SW 1271 (cell line): Measurements from ENCODE around the gene SLC12A1.
"Not testable (repeated sequence)": the region's sequence is repeated elsewhere in the genome, so short reads cannot be mapped to it uniquely, and the experiment has no call there.

Experiments used
- DNase-seq, 2 experiments: peaks; one replicate each; lab custom pipeline; 2025; lab: John Stamatoyannopoulos, UW

SLC12A1 gene

DNA sequence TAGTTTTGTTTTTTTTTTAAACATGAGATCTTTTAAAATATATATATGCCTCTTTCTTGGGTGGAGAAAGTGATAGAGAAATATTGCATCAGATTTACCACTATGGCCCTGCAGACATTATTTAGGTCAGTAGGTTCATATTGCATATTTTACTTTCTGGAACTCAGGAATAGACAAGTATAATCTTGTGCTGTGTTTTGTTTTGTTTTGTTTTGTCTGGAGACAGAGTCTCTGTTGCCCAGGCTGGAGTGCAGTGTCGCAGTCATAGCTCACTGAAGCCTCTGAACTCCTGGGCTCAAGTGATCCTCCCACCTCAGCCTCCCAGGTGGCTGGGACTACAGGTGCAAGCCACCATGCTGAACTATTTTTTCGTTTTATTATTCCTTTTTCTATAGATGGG lies 103.6 kb downstream of the SLC12A1 start:
- DNase-seq: no peak

DNA sequence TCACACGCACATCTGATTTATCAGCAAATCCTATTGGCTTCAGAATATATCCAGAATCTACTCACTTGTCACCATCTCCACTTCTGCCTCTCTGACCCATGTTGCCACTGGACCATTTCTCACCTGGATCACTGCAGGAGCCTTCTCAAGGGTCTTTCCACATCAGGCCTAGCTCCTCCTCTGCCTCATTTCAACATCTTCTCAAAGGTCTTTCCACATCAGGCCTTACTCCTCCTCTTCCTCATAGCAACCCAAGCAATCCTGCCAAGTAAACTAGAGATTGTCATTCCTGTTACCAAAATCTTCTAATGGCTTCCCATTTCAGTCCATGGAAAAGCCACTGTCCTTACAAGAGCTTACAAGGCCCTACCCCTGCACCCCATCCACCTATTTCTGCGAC lies 107.1 kb downstream of the SLC12A1 start:
- no peak for DNase-seq

DNA sequence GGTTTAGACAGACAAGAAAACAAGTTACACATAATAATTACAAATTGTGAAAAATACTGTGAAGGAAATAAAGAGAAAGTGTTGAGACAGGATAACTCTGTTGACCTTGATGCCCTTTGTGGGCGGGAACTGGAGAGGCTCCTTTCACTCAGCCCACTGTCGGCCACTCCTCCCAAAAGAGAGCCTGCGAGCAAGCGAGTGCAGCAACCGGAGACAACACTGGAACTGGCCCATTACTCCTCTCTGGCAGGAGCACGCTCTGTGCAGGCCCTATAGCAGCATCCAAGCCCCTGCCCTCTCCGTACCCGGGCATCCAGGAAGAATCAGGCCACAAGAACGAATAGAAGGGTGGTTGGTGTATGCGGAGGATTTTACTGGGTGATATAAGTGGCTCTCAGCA lies 108.9 kb downstream of the SLC12A1 start:
- DNase-seq: no peak

DNA sequence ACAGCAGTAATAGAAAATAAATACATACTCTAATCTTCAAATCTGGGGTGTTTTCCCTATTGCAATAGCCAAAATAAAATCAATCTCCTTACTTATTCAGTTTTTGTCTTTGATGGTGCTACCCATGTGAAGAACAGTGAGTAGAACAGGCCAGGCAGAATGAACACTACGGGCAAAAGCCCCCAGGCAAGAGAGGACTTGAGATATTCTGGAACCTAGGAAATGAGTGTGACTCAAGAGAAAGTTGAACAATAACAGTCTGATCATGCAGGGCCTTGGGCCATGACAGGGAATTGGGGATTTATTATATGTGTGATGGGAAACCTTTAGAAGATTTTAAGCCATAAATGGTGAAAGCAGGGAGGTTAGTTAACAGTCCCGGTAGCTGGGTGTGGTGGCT lies 111.1 kb downstream of the SLC12A1 start:
- DNase-seq: no peak

DNA sequence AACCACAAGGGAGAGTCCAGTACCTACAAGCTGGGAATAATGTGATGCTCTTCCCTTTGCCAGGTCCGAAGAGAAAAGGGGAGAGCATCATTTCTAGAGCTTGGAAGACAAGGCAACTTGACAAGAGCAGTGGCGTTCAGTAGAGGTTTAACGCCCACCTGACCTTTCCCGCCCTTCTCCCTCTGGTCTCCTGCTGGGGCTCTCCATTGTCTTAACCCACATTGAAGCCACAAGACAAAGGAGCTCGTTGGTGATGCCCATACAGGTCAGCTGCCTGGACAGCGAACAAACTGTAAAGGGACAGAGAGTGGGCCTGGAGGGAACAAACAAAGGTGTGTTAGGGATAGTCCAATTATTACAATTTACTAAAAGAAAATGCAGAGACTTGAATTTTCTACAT lies 112.0 kb downstream of the SLC12A1 start:
- no peak for DNase-seq

DNA sequence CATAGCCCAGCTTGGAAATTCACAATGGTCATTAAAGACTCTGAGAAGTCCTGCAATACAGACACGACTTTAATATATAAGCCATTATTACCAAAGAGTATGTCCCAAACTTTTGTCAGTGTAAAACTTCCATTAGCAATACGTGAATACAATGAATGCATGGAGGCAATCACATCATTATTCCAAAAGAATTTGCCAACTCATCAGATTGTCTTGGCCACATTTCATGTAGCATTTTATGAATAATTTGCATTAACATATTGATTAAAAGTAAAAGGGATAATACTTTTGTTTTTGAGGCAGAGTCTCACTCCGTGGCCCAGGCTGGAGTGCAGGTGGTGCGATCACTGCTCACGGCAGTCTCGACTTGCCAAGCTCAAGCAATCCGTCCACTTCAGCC lies 117.2 kb downstream of the SLC12A1 start:
- DNase-seq: no peak

DNA sequence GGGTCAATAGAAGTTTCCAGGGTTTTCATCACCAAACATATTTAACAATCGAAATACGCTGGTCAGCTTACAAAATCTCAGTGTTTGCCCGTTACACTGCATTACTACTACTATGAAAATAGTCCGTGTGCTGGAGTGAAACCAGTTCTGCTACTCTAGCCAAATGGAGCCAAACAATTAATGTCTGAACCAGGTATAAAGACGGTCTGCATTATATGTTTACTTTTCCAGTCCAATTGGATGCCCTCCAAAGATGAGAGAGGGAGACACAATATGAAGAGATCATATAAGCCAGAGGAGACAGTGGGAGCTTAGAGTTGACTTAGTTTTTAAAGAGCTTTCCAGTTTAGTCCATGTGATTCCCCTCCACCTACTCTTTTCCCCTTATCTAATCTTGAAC lies 118.8 kb downstream of the SLC12A1 start:
- no peak for DNase-seq

DNA sequence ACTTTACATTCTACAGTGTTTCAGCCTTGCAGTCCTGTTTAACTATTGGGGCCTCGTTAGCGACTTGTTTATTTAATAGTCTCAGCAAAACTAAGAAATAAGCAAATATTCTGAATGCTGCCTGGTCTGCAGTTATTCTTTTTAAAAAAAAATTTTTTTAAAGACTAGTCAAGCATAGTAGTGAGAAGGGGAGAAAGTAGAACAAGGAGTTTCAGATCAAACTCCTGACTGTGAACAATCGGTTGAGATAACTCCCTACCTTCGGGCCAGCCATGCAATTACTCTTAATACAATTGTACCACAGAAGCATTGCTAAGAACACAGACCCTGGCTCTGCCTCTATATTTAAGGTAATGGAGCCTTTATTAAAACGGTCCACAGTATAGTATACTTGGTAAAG lies 119.3 kb downstream of the SLC12A1 start:
- DNase-seq: no peak

DNA sequence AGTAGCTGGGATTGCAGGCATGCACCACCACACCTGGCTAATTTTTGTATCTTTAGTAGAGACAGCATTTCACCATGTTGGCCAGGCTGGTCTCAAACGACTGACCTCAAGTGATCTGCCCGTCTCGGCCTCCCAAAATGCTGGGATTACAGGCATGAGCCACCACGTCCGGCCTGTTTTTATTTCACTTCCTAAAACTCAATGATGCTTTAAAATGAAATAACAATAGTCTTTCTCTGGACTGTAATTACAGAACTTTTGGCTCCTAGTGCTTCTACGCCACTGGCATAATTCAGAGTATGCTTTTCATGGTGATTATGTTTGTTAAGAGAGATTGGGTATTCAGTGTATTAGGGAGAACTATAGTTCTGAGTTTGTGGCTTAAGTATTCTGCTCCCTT lies 120.1 kb downstream of the SLC12A1 start:
- DNase-seq: not testable (repeated sequence)

DNA sequence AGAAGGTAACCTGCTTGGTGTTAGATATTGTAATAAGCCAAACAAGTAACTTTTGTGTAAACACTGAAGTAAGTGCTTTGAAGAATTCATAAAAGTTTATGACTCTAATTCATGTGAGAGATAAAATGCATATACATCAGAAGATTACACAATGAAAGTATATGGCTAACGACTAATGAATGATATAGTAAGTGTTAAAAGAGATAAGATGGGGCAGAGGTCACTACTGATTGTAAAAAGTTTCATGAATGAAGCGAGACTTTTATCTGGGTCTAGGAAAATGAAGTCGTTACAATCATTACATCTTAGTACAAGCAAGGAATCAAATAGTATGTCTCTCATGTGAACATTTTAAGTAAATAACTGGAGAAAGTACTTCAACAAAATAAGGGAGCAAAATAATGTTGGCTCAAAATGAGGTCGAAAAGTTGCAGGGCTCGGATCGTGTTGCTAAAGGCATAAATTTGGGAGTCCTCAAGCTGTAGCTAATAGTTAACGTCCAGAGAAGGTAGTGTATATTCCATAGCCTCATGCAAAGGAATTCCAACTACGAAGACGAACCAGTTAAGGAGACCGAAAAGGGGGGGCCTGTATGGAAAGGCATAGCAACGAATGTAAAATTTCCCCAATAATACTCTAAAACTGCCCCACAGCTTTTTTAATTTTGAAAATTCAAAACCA lies 124.1 kb downstream of the SLC12A1 start:
- peak in 1 of 2 experiments; percentile 27 for DNase-seq

DNA sequence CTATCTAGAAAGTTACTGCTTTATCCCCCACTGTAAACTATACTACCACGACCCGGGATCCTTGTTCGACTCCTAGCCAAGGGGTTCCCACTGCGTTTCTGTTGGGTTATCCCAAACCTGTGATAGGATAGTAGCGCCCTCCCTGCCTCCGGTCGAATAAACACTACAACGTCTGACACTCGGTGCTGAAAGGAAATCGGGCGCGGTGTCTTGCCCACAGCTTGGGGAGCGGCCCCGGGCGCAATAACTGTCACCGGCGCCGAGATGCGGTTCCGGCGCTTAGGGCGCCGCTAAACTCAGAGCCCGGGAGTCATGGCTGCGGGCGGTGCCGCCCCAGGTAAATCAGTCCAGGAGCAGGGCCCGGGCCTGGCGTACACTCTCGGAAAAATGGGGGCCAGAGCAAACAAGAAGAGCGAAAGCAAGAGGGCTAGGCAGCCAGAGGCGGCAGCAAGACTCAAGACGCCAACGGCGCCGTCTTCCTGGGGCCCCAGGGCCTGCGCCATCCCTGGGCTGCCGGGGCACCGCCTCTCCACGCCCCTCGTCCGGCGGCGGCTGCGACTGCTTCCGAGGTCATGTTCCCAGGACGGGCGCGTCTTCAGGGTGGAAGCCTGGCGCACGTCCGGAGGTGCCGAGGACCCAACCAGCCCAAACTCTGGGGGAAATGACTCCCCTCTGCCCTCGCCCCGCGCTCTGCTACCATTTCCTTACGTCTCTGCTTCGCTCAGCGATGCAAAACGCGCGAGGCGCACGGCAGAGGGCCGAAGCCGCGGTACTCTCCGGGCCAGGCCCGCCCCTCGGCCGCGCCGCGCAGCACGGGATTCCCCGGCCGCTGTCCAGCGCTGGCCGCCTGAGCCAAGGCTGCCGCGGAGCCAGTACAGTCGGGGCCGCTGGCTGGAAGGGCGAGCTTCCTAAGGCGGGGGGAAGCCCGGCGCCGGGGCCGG lies 125.0 kb downstream of the SLC12A1 start, which contains the start of gene DUT:
Gene DUT (plus strand): TSS at position 575 of the 941 bp plus-strand sequence. CDS start 87 bp downstream, at position 662.
- DNase-seq: peak; percentile 17 to 62

DNA sequence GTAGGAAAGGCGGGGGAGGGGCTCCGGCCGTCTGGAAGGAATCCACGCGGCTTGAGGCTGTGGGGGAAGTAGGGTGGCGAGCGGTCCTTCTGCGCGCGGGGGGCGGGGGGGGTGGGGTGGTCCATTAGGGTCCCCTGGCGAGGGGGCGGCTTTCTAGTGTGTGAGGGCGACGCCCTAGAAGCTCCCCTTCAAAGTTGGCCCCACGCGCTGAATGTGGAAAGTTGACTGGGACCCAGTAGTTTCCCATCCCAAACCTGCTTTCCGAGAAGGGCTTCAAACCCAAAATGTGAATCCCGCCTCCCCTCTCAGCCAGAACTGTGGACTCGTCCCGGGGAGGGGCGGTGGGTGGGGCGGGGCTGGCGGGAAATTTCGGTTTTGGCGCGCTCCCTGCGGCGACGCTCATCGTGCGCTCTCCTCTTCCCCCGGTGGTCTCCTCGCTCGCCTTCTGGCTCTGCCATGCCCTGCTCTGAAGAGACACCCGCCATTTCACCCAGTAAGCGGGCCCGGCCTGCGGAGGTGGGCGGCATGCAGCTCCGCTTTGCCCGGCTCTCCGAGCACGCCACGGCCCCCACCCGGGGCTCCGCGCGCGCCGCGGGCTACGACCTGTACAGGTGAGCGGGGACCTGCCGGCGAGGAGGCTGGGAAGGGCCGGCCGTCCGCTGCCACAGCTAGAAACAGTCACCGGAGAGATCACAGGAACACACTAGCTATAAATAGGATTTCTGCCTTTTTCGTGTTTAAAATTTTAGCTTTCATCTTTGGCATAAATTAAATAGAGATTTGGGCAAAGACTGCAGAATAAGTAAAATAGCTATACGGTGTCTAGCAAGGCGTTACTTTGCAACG lies 125.9 kb downstream of the SLC12A1 start:
- DNase-seq: peak in 1 of 2 experiments; percentile 58

DNA sequence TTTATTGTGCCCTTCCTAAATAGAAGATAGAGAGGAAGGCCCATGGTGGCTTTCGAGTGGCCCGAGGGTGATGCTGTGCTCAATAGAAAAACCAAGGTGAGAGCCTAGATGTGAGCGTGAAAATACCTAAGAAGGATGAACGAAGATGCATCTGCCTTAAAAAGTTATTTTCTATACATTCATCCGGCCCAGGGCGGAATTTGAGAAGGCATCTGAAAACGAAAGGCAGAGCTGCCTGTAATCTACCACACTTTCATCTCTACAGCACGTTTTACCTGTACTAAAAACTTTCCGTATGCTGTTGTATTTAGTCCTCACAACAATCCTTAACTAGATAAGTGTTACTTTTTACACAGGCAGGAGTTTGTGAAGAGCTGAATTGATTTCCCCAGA lies 126.5 kb downstream of the SLC12A1 start:
- no peak for DNase-seq

DNA sequence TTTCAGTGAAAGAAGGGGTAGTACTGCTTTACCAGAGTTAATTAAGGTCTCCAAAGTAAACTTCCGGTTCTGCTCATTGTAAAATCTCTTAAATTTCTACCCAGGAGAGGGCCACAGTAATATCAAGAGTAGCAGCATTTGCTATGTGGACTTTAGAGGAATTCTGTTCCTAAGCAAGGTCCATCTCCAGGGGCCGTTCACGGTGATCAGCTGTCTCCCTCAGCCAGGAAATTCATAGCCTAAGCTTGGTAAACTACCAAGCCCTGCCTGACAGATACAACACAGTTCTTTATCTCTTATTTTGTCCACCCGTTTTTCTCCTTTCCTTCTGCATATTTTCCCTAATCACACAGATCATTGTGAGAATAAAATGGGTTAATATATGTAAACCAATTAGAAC lies 127.4 kb downstream of the SLC12A1 start:
- no peak for DNase-seq

DNA sequence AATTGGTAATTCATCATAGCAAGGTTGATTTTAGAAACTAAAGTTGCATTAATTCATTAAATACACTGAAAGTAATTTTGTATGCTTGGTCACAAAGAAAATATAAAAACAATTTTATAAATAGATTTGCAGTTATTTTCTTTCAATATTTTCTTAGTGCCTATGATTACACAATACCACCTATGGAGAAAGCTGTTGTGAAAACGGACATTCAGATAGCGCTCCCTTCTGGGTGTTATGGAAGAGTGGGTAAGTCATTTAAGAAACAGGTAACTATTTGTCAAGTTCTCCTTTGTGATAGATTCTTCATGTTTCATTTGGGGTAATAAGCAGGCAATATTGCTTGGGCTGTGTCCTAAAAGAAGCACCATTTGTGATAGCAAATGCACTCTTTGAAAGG lies 128.2 kb downstream of the SLC12A1 start:
- DNase-seq: no peak

DNA sequence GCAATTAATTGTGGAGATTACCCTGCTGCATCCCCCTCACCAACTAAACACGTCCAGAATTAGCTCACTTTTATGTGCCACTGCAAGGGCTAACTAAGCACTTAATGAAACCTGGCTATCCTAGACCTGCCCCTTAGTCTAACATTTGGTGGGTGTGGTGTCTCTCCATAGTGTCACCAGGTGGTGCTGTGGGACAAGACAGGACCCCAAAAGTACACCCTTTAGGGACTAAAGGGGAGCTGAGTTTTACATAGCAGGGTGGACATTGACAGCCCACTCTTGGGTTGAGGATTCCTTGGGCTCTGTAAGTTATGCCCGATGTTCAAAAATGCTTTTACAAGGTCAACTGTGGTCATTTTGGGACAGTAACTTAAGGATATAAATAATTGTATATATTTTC lies 130.8 kb downstream of the SLC12A1 start:
- DNase-seq: no peak

DNA sequence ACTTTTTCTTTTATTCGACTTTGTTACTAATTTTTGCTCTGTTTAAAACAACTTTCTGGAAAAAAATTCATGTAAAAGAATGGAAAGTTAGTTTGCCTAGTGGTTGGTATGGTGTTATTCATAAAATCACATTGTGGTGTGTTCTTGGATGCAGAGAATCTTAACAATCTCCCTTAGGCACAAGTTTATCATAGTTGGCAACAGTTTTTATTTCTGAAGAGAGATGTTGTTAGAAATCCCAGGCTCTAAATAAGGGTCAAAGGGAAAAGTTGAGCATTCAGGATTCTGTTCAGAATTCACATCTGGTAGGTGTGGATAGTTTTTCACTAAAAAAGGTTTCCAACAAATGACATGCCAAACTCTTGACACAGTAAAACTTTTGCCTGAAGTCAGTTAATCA lies 131.5 kb downstream of the SLC12A1 start:
- DNase-seq: no peak

DNA sequence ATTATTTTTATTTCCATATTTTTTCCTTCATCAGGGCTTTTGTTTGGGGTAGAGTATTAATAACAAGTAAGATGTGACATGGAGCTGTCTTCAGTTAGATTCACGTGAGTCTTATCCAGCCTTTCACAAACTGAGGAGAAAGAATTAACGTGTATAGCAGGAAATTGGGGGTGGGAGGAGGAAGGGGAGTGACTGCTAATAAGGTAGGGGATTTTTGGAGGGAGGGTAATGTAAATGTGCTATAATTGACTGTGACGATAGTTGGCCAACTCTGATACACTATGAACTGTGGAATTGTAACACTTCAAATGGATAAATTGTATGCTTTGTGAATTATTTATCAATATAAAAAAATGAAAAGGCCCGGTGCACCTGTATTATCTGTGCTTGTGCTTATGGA lies 134.0 kb downstream of the SLC12A1 start:
- DNase-seq: no peak

DNA sequence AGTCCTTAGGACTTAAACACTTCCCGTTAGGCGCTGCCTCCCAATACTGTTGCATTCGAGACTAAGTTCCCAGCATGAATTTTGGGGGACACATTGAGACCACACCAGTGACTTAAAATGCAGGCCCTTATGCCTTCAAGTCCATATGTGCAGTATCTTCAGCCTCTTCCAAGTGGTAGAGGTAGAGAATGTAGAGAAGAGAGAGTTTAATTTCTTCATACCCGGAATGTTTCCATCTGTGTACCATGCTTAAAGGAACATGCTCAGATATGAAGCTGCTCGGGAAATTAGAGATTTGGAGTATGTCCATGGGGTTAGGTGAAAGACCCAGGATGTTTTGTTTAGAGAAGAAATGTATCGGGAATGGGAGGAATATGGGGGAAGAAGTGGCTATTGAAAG lies 137.8 kb downstream of the SLC12A1 start:
- no peak for DNase-seq

DNA sequence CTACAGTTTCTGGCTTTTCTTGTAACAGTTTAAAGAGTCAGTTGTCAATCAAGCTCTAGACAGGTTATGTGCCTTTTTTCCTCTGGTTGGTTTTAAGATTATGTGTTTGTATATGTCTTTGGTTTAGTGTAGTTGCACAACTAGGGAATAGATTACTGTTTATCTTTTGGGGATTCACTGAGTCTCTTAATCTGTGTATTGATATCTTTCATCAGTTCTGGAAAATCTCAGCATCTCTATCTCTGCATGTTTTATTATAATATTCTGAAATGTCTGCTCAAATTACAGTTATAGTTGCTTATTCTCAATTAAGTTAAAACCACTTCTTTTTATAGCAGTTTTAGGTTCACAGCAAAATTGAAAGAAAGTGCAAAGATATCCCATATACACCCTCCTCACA lies 139.4 kb downstream of the SLC12A1 start:
- DNase-seq: no peak

DNA sequence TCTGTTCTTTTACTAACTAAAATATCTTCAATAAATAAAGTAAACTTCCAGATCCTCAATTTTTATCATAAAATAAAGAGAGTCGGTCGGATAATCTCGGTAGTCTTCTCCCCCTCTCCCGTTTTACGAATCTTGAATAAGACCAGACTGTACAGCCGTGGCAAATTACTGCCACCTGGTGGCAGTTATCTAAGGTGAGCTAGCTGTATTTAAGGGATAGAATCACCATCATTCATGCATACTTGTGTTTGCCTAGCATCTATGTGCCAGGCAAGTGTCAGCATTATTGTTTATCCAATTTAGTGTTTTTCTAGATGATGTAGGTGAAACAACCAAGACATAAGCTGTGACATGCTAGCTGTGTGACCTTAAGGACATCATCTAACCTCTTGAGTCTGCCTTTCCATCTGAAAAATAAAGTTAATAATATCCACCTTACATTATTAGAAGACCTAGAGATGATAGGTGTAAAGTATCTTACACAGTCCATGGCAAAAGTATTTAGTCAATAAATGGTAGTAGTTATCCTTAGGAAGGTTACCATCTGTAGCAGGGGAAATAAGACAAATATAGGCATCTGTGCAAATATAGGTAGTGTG lies 146.5 kb downstream of the SLC12A1 start:
- DNase-seq: peak in 1 of 2 experiments; percentile 58
